Measurements from ENCODE around the gene B4GALT6.

- TF ChIP-seq CTCF (IDR thresholded peaks at IDR 0.05), result no peak
- TF ChIP-seq POLR2AphosphoS5 (IDR thresholded peaks at IDR 0.05), result no peak
- no peak for TF ChIP-seq POLR2A (IDR thresholded peaks at IDR 0.05)
Measured at GRCh38 chr18:31636387-31636786, 48.0 kb downstream of the B4GALT6 start.
